Transverse colon (tissue), 4 donors: ENCODE measurements around the gene ARAF. TPM values are rescaled to one million over a fixed set of nuclear protein-coding genes. Genes with fewer than 3 reads are reported as not detected.

ENCODE experiments used
- DNase-seq: peaks from one replicate; pipeline ENCODE4 v3.0.0-alpha.2; 2019
- H3K27ac ChIP-seq, 4 donors: fragments of 200-600 bp; sonication (generic); 2 replicates each; pipeline ENCODE4 v1.5.1; 2016 to 2018; ENCODE audit warnings: inconsistent platforms in 4 of 4
- H3K27me3 ChIP-seq: fragments of 200-600 bp; sonication (generic); 2 replicates; pipeline ENCODE4 v1.5.1; 2017; ENCODE audit warnings: inconsistent platforms
- H3K36me3 ChIP-seq, 4 donors: fragments of 200-600 bp; sonication (generic); 2 replicates each; pipeline ENCODE4 v1.5.1; 2017 to 2019; ENCODE audit warnings: inconsistent platforms in 4 of 4
- H3K4me1 ChIP-seq, 4 donors: fragments of 200-600 bp; sonication (generic); 2 replicates each; pipeline ENCODE4 v1.5.1; 2017 to 2020; ENCODE audit warnings: inconsistent platforms in 4 of 4
- H3K4me3 ChIP-seq, 4 donors: fragments of 200-600 bp; sonication (generic); 1 replicate in 1 of 4; 2 replicates in 3 of 4; pipeline versions ENCODE4 v1.5.1 to v1.6.1; 2017 to 2019; ENCODE audit warnings: inconsistent platforms in 4 of 4
- H3K9me3 ChIP-seq, 2 donors: fragments of 200-600 bp; sonication (generic); 2 replicates each; pipeline ENCODE4 v1.5.1; 2017 to 2019; ENCODE audit warnings: inconsistent platforms in 2 of 2
- EP300 ChIP-seq: sonication (generic); formaldehyde crosslinking; IDR thresholded peaks from one replicate; pipeline ENCODE4 v1.6.1; 2017; ENCODE audit warnings: antibody characterized with exemption, low read depth
- POLR2A ChIP-seq: fragments of 450-650 bp; IDR thresholded peaks from one replicate; pipeline ENCODE4 v1.6.1; 2016; ENCODE audit warnings: antibody characterized with exemption, mild to moderate bottlenecking, moderate library complexity
- POLR2AphosphoS5 ChIP-seq, 3 donors: sonication (generic); formaldehyde crosslinking; IDR thresholded peaks; one replicate each; pipeline ENCODE4 v1.6.1; 2016; ENCODE audit warnings: antibody characterized with exemption in 3 of 3
- WGBS, 2 donors: methylation state at CpG; one replicate each; pipeline ENCODE4 v1.1.5; 2018; ENCODE audit warnings: low coverage in 1 of 2; 5-methylcytosine and 5-hydroxymethylcytosine counted together
- in situ Hi-C, 4 donors: fragments of 200-750 bp; cut with MboI; loops; one replicate each; pipeline versions ENCODE4 v1.15.0 to v1.15.1; 2017; ENCODE audit warnings: low sequenced_read_pairs in 3 of 4, low pct_ligation_motif_present in 1 of 4, low pct_unique_long_range_greater_than_20kb in 1 of 4
- intact Hi-C: fragments of 100-400 bp; cut with DNase I; formaldehyde crosslinking; loops from one replicate; pipeline ENCODE4 v1.15.1; 2023; ENCODE audit warnings: low total_unique reads
- total RNA-seq, 4 donors: library from RNA; depleted of rRNA; stranded (reverse); fragments of >200 nt; gene quantifications; one replicate each; pipeline ENCODE4 v1.1.0, GENCODE V29; 2016
- TF ChIP-seq, protein P1 (sequence below), 5 experiments: fragments of 200-600 bp in 3 of 5; fragments of 450-650 bp in 2 of 5; sonication (generic) in 3 of 5; IDR thresholded peaks; 1 replicate in 2 of 5; 2 replicates in 3 of 5; pipeline ENCODE4 v1.5.1; 2016 to 2017; ENCODE audit warnings: antibody characterized with exemption in 5 of 5, inconsistent platforms in 3 of 5, mild to moderate bottlenecking in 2 of 5, moderate library complexity in 1 of 5

The ARAF gene
- total RNA-seq, 4 donors from 2014 or later = 58.4 to 247 (median 88.3) TPM

DNA sequence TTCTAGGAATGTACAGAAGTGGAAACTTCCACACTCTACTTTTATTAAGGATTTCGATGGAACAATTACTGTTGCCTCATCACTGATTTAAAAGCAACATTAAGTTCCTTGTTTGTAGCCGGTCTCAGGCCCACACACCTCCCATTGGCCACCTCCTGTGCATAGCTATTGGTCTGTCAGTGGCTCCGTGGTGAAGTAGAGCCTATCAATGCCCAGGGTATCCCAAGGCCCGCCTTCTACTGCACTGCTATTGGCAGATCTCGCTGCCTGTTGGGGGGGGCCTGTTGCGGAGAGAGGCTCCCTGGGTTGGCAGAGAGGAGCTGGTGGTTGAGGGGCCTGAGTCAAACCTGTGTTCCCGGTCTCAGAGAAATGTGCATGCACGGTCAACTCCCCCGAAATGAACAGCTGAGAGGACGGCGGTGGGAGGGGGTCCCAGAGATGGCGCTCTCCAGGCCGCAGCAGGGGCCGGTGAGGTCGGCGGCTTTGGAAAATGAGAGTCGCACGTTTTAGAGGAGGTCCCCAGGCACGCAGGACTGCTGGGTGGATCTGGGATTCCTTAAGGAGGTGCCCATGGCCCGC is 4.9 kb upstream of the ARAF start:
- 36% methylated on average over 20 of the region's 20 CpGs; no CpG with 5 or more reads in 1 of the 2 donors for WGBS, 2 donors
- intact Hi-C loops = no loop called here
- TF ChIP-seq, protein P1, sequence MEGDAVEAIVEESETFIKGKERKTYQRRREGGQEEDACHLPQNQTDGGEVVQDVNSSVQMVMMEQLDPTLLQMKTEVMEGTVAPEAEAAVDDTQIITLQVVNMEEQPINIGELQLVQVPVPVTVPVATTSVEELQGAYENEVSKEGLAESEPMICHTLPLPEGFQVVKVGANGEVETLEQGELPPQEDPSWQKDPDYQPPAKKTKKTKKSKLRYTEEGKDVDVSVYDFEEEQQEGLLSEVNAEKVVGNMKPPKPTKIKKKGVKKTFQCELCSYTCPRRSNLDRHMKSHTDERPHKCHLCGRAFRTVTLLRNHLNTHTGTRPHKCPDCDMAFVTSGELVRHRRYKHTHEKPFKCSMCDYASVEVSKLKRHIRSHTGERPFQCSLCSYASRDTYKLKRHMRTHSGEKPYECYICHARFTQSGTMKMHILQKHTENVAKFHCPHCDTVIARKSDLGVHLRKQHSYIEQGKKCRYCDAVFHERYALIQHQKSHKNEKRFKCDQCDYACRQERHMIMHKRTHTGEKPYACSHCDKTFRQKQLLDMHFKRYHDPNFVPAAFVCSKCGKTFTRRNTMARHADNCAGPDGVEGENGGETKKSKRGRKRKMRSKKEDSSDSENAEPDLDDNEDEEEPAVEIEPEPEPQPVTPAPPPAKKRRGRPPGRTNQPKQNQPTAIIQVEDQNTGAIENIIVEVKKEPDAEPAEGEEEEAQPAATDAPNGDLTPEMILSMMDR (IDR thresholded peaks at IDR 0.05) = no peak
- TF ChIP-seq EP300 (no peak), POLR2AphosphoS5 (IDR thresholded peaks at IDR 0.05) (peak; percentile 65 to 78 (median 67)), POLR2A (peak; percentile 76)
- H3K36me3 ChIP-seq = no peaks in the 10 kb centered on the region
- peaks cover 0 to 18% (median 1%) of the 10 kb centered on the region in 4 donors for H3K4me1 ChIP-seq
- no peaks in the 10 kb centered on the region for H3K27me3 ChIP-seq
- no peaks in the 10 kb centered on the region for H3K9me3 ChIP-seq
- H3K27ac ChIP-seq = peak overlapping the region; percentile 85 to 95 (median 88)
- peak overlapping the region in 3 of 4 donors; percentile 33 to 56 (median 43) for H3K4me3 ChIP-seq
- in situ Hi-C loops = no loop called here
- DNase-seq = peak; percentile 90

GRCh38 chrX:47558436-47558835 is 2.6 kb upstream of the ARAF start:
- Histone ChIP-seq H3K4me3 (no peak overlapping the region), H3K4me1 (peaks cover 0 to 33% (median 6%) of the 10 kb centered on the region in 4 donors), H3K27me3 (no peaks in the 10 kb centered on the region), H3K9me3 (no peaks in the 10 kb centered on the region), H3K27ac (peak overlapping the region; percentile 60 to 95 (median 95)), H3K36me3 (no peaks in the 10 kb centered on the region)
- TF ChIP-seq, protein P1 (IDR thresholded peaks at IDR 0.05) = no peak
- TF ChIP-seq POLR2AphosphoS5 (IDR thresholded peaks at IDR 0.05) = no peak
- DNase-seq = no peak
- intact Hi-C loops (no loop called here), in situ Hi-C loops (no loop called here)
- 77% methylated on average over 3 of the region's 3 CpGs; no CpG with 5 or more reads in 1 of the 2 donors for WGBS, 2 donors

DNA sequence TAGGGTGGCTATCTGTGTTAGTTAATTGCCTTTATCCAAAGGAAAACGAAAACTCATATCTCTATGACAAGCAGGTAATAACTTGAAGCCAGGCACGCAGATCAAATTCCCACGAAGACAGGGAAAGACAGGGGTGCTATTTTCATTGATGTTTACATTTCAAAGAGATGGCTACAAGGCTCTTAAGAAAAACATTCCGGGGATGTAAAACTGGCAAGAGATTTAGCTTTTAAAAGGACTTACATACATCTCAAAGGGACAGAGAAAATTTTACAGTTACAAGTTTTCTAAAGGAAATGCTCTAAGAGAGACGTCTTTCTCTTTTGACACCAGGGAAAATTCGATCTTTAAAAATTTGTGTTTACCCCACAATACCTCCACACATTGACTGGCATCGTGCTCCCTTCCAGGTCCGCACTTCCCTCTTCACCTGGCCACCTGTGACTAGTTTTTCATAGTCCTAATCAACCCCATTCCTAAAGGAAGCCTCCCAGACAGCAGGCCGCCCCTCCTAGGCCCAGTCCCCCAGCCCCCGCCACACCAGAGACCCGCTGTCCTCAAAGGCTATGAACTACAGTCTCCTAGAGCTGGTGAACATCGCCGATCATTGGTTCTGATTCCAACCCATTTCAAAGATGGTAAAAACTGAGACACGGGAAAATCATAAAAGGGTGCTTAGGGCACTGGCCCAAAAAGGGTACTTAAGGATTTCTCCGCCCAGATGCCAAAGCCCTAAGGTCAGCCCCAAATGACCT is 649 bp upstream of the ARAF start:
- Histone ChIP-seq H3K36me3 (peaks cover 0 to 5% (median 0%) of the 10 kb centered on the region in 4 donors), H3K27ac (peak overlapping the region; percentile 91 to 95 (median 95)), H3K27me3 (no peaks in the 10 kb centered on the region), H3K4me1 (peaks cover 0 to 33% (median 6%) of the 10 kb centered on the region in 4 donors), H3K9me3 (no peaks in the 10 kb centered on the region), H3K4me3 (peak overlapping the region in 3 of 4 donors; percentile 52 to 78 (median 61))
- intact Hi-C loops (no loop called here), in situ Hi-C loops (loop anchor here in 1 of 4 donors (10.0 kb wide), 1 partner anchor 84 kb away; no protein-coding TSS in a partner anchor)
- no peak for DNase-seq
- TF ChIP-seq, protein P1 (IDR thresholded peaks at IDR 0.05) = no peak
- TF ChIP-seq POLR2A (no peak), EP300 (no peak), POLR2AphosphoS5 (IDR thresholded peaks at IDR 0.05) (no peak)
- 0 to 43% methylated on average over 1 to 15 of the region's 15 CpGs for WGBS, 2 donors

DNA sequence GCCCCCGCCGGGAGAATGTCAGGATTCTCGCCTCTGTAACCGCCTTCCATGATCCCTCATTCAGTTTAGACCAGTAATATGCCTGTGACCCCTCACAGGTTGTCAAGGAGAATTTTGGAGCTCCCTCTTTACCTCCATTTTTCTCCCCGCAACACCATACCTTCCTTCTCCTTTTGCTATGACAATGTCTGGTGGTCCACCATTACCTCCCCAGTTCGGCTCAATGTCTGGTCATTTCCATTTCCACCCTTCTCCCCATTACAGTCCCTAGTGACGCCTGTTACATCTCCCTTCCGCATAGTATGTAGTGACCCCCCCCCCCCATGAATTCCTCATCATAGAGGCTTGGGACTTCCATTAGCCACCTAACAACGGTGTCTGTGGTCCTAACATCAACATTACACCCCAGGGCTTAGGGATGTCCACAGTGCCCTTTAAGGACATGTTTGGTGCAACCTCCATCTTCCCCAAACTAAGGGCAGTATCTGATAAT is 700 bp downstream of the ARAF start:
- H3K27ac ChIP-seq = peak overlapping the region; percentile 91 to 95 (median 95)
- in situ Hi-C loops = loop anchor here in 1 of 4 donors (10.0 kb wide), 1 partner anchor 83 kb away; no protein-coding TSS in a partner anchor
- DNase-seq = no peak
- H3K27me3 ChIP-seq = no peaks in the 10 kb centered on the region
- H3K4me1 ChIP-seq = peaks cover 0 to 32% (median 6%) of the 10 kb centered on the region in 4 donors
- H3K9me3 ChIP-seq = no peaks in the 10 kb centered on the region
- TF ChIP-seq POLR2A (no peak), POLR2AphosphoS5 (IDR thresholded peaks at IDR 0.05) (no peak), EP300 (no peak)
- TF ChIP-seq, protein P1 (IDR thresholded peaks at IDR 0.05) = no peak
- H3K4me3 ChIP-seq = peak overlapping the region; percentile 52 to 78 (median 66)
- 43% methylated on average over 9 of the region's 9 CpGs; no CpG with 5 or more reads in 1 of the 2 donors for WGBS, 2 donors
- H3K36me3 ChIP-seq = peaks cover 0 to 5% (median 0%) of the 10 kb centered on the region in 4 donors
- intact Hi-C loops = no loop called here
